Endothelial cell of umbilical vein (primary cell): ENCODE measurements around the gene RAD51B. TPM values are rescaled to one million over a fixed set of nuclear protein-coding genes. Genes with fewer than 3 reads are reported as not detected.

Experiments
- BruUV-seq: library from RNA; stranded (reverse); fragments of 400-500 nt; replicated peaks from 2 replicates; lab custom pipeline; 2021; lab: Mats Ljungman, UMichigan
- CTCF ChIA-PET: fragments of 300-600, 350-600 bp; sonication (Branson Sonifier 250); formaldehyde crosslinking; loops from one replicate; lab custom pipeline; 2021; ENCODE audit warnings: antibody characterized with exemption, inconsistent platforms; lab: Charles Lee
- POLR2A ChIA-PET: fragments of 300-600, 350-600 bp; sonication (Branson Sonifier 250); formaldehyde crosslinking; loops from one replicate; lab custom pipeline; 2021; ENCODE audit warnings: antibody characterized with exemption, inconsistent platforms; lab: Charles Lee
- DNase-seq: peaks from one replicate; pipeline ENCODE4 v3.0.0-alpha.2; 2011; ENCODE audit warnings: low read depth, low spot score
- FAIRE-seq: peaks from 2 replicates; lab custom pipeline; 2011; peaks lifted over from hg19 to GRCh38; lab: Jason Lieb, UNC
- H2AFZ ChIP-seq: 2 replicates; pipeline ENCODE4 v1.6.0; 2012; ENCODE audit warnings: low read depth, low read length, control low read depth, inconsistent platforms
- H3K27ac ChIP-seq: 2 replicates; pipeline ENCODE4 v1.5.1; 2011; ENCODE audit warnings: low read depth, mild to moderate bottlenecking, control low read depth, low read length, moderate library complexity; ENCODE audit not compliant: insufficient read depth
- H3K27me3 ChIP-seq, 2 experiments: 2 replicates each; pipeline versions ENCODE4 v1.6.0 to v1.6.1; 2011; ENCODE audit warnings: low read length in 2 of 2, mixed read lengths in 1 of 2; ENCODE audit not compliant: control insufficient read depth in 2 of 2, insufficient read depth in 2 of 2
- H3K36me3 ChIP-seq, 2 experiments: 2 replicates in 1 of 2; 3 replicates in 1 of 2; pipeline ENCODE4 v1.5.1; 2011; ENCODE audit warnings: low read length in 2 of 2, mild to moderate bottlenecking in 1 of 2, moderate library complexity in 1 of 2; ENCODE audit not compliant: control insufficient read depth in 2 of 2, insufficient read depth in 2 of 2; ENCODE audit errors: extremely low read depth in 1 of 2
- H3K4me1 ChIP-seq: 3 replicates; pipeline ENCODE4 v1.5.1; 2011; ENCODE audit warnings: mild to moderate bottlenecking, low read length; ENCODE audit not compliant: control insufficient read depth, insufficient read depth; ENCODE audit errors: extremely low read depth
- H3K4me2 ChIP-seq: 2 replicates; pipeline ENCODE4 v1.6.1; 2011; ENCODE audit warnings: low read length, control low read depth, mixed read lengths; ENCODE audit not compliant: insufficient read depth
- H3K4me3 ChIP-seq, 3 experiments: fragments of 200-600 bp in 1 of 3; sonication (generic), shearing (Covaris generic) in 1 of 3; replicated peaks in 1 of 3; 2 replicates each; pipeline ENCODE4 v1.5.1; 2011 to 2016; ENCODE audit warnings: control low read depth in 3 of 3, low read length in 3 of 3, mild to moderate bottlenecking in 2 of 3, inconsistent platforms in 1 of 3, low read depth in 1 of 3, moderate library complexity in 1 of 3; ENCODE audit not compliant: insufficient read depth in 1 of 3
- H3K79me2 ChIP-seq: 2 replicates; pipeline ENCODE4 v1.6.0; 2012; ENCODE audit warnings: low read length, inconsistent platforms; ENCODE audit not compliant: control insufficient read depth, insufficient read depth
- H3K9ac ChIP-seq: replicated peaks from 2 replicates; pipeline ENCODE3; 2011; ENCODE audit warnings: low read length, control low read depth; ENCODE audit not compliant: insufficient read depth; ENCODE audit errors: extremely low read depth
- H3K9me1 ChIP-seq: replicated peaks from 3 replicates; pipeline ENCODE4 v1.6.0; 2011; ENCODE audit warnings: mild to moderate bottlenecking, low read length; ENCODE audit not compliant: control insufficient read depth, insufficient read depth; ENCODE audit errors: extremely low read depth
- H3K9me3 ChIP-seq: replicated peaks from 2 replicates; pipeline ENCODE4 v1.5.1; 2012; ENCODE audit warnings: low read length, inconsistent platforms; ENCODE audit not compliant: control insufficient read depth, insufficient read depth
- H4K20me1 ChIP-seq: replicated peaks from 2 replicates; pipeline ENCODE3; 2011; ENCODE audit warnings: mild to moderate bottlenecking, low read length; ENCODE audit not compliant: control insufficient read depth, insufficient read depth; ENCODE audit errors: extremely low read depth
- EZH2 ChIP-seq: IDR thresholded peaks from 2 replicates; pipeline ENCODE4 v1.6.1; 2012; ENCODE audit warnings: borderline replicate concordance, low read depth, mild to moderate bottlenecking, moderate library complexity, low read length, inconsistent platforms; ENCODE audit not compliant: severe bottlenecking
- FOS ChIP-seq: IDR thresholded peaks from 2 replicates; pipeline ENCODE4 v1.6.1; 2011; ENCODE audit warnings: mild to moderate bottlenecking, low read length, moderate library complexity, borderline replicate concordance; ENCODE audit not compliant: insufficient read depth
- GATA2 ChIP-seq: IDR thresholded peaks from 2 replicates; pipeline ENCODE4 v1.7.0; 2011; ENCODE audit warnings: low read depth, mild to moderate bottlenecking, moderate library complexity, mixed read lengths, low read length; ENCODE audit not compliant: insufficient read length, insufficient read depth
- JUN ChIP-seq: IDR thresholded peaks from 2 replicates; pipeline ENCODE4 v1.6.1; 2011; ENCODE audit warnings: borderline replicate concordance, low read depth; ENCODE audit not compliant: insufficient read length, insufficient read depth
- MYC ChIP-seq: IDR thresholded peaks from one replicate; pipeline ENCODE4 v1.6.1; 2011; ENCODE audit warnings: mild to moderate bottlenecking, low read depth, low read length
- POLR2A ChIP-seq: IDR thresholded peaks from 2 replicates; pipeline ENCODE4 v1.6.1; 2012; ENCODE audit warnings: low read depth, mild to moderate bottlenecking, control low read depth, low read length
- POLR2AphosphoS5 ChIP-seq: IDR thresholded peaks from 2 replicates; pipeline ENCODE4 v1.6.1; 2012; ENCODE audit warnings: low read depth, mild to moderate bottlenecking, control low read depth, low read length, moderate library complexity; ENCODE audit not compliant: insufficient read depth
- dilution Hi-C: fragments of 300-500 bp; cut with MboI; formaldehyde crosslinking; loops from one replicate; pipeline ENCODE4 v1.15.0; 2019; ENCODE audit warnings: low sequenced_read_pairs; ENCODE audit not compliant: extremely low pct_ligation_motif_present
- intact Hi-C: fragments of 100-400 bp; cut with micrococcal nuclease; formaldehyde crosslinking; loops from one replicate; pipeline ENCODE4 v1.10.0; 2022
- polyA plus RNA-seq, 4 experiments: library from polyadenylated mRNA; depleted of rRNA in 3 of 4; stranded (reverse) in 3 of 4; unstranded in 1 of 4; fragments of >200 nt; gene quantifications; 2 replicates each; pipeline versions ENCODE4 v1.2.1 to v1.2.3, GENCODE V29; 2011 to 2012; ENCODE audit warnings: missing spikeins in 1 of 4
- total RNA-seq: library from RNA; stranded (reverse); gene quantifications from 2 replicates; pipeline ENCODE4 v1.2.3, GENCODE V29; 2021
- TF ChIP-seq, protein P1 (sequence below): IDR thresholded peaks from 2 replicates; pipeline ENCODE4 v1.6.1; 2011; ENCODE audit not compliant: insufficient read depth, insufficient read length
- TF ChIP-seq, protein P2 (sequence below), 2 donors: IDR thresholded peaks; 1 replicate in 1 of 2; 2 replicates in 1 of 2; pipeline ENCODE4 v1.5.1; 2011; ENCODE audit warnings: low read length in 2 of 2, mild to moderate bottlenecking in 2 of 2, moderate library complexity in 2 of 2, control low read depth in 1 of 2, inconsistent platforms in 1 of 2, low read depth in 1 of 2; ENCODE audit not compliant: insufficient read depth in 1 of 2; ENCODE audit errors: extremely low read depth in 1 of 2

Gene RAD51B
- total and polyA plus RNA-seq, 2 donors (not counting 3 experiments of a cell fraction or from before 2014, with no cell fraction given), result 3.9 to 19.0 TPM

DNA sequence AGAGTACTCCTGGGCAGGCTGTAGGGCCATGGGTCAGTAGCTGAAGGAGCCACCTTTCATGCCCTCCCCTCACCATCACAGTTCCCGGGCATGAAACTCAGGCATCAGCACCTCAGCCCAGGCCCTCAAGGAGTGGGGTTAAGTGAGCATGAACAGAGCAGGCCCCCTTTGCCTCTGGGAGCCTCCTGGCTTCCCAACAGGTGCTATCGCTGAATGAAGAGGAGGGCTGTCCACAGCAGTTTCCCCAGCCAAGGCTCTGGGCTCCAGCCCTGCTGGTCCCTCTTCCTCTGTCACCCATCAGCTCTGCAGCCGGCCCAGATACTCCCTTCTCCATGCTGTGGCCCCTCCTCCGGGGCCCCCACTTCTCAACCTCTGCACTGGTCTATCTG is 789.0 kb downstream of the RAD51B start:
- no peak for FAIRE-seq
- ChIA-PET CTCF (no interaction called here), POLR2A (no interaction called here)
- TF ChIP-seq FOS (no peak), JUN (no peak), POLR2A (no peak), MYC (no peak), EZH2 (no peak), GATA2 (no peak), POLR2AphosphoS5 (no peak)
- TF ChIP-seq, protein P1, sequence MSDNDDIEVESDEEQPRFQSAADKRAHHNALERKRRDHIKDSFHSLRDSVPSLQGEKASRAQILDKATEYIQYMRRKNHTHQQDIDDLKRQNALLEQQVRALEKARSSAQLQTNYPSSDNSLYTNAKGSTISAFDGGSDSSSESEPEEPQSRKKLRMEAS, result no peak
- TF ChIP-seq, protein P2, sequence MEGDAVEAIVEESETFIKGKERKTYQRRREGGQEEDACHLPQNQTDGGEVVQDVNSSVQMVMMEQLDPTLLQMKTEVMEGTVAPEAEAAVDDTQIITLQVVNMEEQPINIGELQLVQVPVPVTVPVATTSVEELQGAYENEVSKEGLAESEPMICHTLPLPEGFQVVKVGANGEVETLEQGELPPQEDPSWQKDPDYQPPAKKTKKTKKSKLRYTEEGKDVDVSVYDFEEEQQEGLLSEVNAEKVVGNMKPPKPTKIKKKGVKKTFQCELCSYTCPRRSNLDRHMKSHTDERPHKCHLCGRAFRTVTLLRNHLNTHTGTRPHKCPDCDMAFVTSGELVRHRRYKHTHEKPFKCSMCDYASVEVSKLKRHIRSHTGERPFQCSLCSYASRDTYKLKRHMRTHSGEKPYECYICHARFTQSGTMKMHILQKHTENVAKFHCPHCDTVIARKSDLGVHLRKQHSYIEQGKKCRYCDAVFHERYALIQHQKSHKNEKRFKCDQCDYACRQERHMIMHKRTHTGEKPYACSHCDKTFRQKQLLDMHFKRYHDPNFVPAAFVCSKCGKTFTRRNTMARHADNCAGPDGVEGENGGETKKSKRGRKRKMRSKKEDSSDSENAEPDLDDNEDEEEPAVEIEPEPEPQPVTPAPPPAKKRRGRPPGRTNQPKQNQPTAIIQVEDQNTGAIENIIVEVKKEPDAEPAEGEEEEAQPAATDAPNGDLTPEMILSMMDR (IDR thresholded peaks at IDR 0.05; ENCODE audit: extremely low read depth in 1 of 2, insufficient read depth in 1 of 2, low read depth in 1 of 2, low read length in 2 of 2), result no peak
- no peak overlapping the region for H3K9ac ChIP-seq
- dilution Hi-C loops (no loop called here), intact Hi-C loops (no loop called here)
- H3K27ac ChIP-seq, result no peak overlapping the region
- no peaks in the 10 kb centered on the region for H3K9me3 ChIP-seq
- H3K79me2 ChIP-seq, result no peaks in the 10 kb centered on the region
- H3K4me3 ChIP-seq, result no peak overlapping the region
- H3K4me2 ChIP-seq, result no peak overlapping the region
- H3K4me1 ChIP-seq, result no peaks in the 10 kb centered on the region
- H3K9me1 ChIP-seq, result no peaks in the 10 kb centered on the region
- H3K36me3 ChIP-seq, result no peaks in the 10 kb centered on the region
- H4K20me1 ChIP-seq, result no peaks in the 10 kb centered on the region
- H3K27me3 ChIP-seq, result no peaks in the 10 kb centered on the region
- no TSS peak for BruUV-seq
- DNase-seq, result no peak
- no peak overlapping the region for H2AFZ ChIP-seq
